ENCODE data around the gene LRMDA. TPM values are rescaled to one million over a fixed set of nuclear protein-coding genes. Genes with fewer than 3 reads are reported as not detected.

The LRMDA gene
- total RNA-seq, 1 donor from 2014 or later, result 29.9 TPM

GRCh38 chr10:75508814-75509306 lies 77.4 kb downstream of the LRMDA start:
- Histone ChIP-seq H3K36me3 (no peaks in the 10 kb centered on the region), H3K27ac (no peak overlapping the region), H3K9me3 (no peaks in the 10 kb centered on the region), H3K4me3 (no peak overlapping the region), H3K27me3 (ENCODE audit: low read depth) (no peaks in the 10 kb centered on the region), H3K4me1 (peaks cover 36% of the 10 kb centered on the region)
- no peak for ATAC-seq
- intact Hi-C loops (cut with DNase I), result no loop called here
- DNase-seq, result no peak
- TF ChIP-seq CTCF (IDR thresholded peaks at IDR 0.05), result no peak

GRCh38 chr10:75509706-75510105 lies 78.3 kb downstream of the LRMDA start:
- no peak overlapping the region for H3K4me3 ChIP-seq
- H3K27me3 ChIP-seq (ENCODE audit: low read depth), result no peaks in the 10 kb centered on the region
- H3K36me3 ChIP-seq, result no peaks in the 10 kb centered on the region
- TF ChIP-seq CTCF (IDR thresholded peaks at IDR 0.05), result no peak
- peaks cover 38% of the 10 kb centered on the region for H3K4me1 ChIP-seq
- DNase-seq, result no peak
- H3K9me3 ChIP-seq, result no peaks in the 10 kb centered on the region
- intact Hi-C loops (cut with DNase I), result no loop called here
- no peak overlapping the region for H3K27ac ChIP-seq
- ATAC-seq, result no peak

- no peaks in the 10 kb centered on the region for H3K9me3 ChIP-seq
- H3K36me3 ChIP-seq, result no peaks in the 10 kb centered on the region
- no peak overlapping the region for H3K27ac ChIP-seq
- H3K4me3 ChIP-seq, result no peak overlapping the region
- DNase-seq (no peak), ATAC-seq (no peak)
- H3K27me3 ChIP-seq (ENCODE audit: low read depth), result no peaks in the 10 kb centered on the region
- TF ChIP-seq CTCF (IDR thresholded peaks at IDR 0.05), result no peak
- H3K4me1 ChIP-seq, result peaks cover 38% of the 10 kb centered on the region
- intact Hi-C loops (cut with DNase I), result no loop called here
Measured at GRCh38 chr10:75511011-75511410, 79.6 kb downstream of the LRMDA start.

GRCh38 chr10:75512203-75512933 lies 80.9 kb downstream of the LRMDA start:
- H3K4me3 ChIP-seq, result no peak overlapping the region
- intact Hi-C loops (cut with DNase I), result no loop called here
- ATAC-seq (peak; percentile 67 to 81), DNase-seq (peak; percentile 47)
- no peaks in the 10 kb centered on the region for H3K36me3 ChIP-seq
- peaks cover 35% of the 10 kb centered on the region for H3K4me1 ChIP-seq
- H3K9me3 ChIP-seq, result no peaks in the 10 kb centered on the region
- TF ChIP-seq CTCF (IDR thresholded peaks at IDR 0.05), result no peak
- H3K27ac ChIP-seq, result no peak overlapping the region
- no peaks in the 10 kb centered on the region for H3K27me3 ChIP-seq (ENCODE audit: low read depth)

- Histone ChIP-seq H3K9me3 (no peaks in the 10 kb centered on the region), H3K4me3 (no peak overlapping the region), H3K4me1 (peaks cover 25% of the 10 kb centered on the region), H3K27me3 (ENCODE audit: low read depth) (no peaks in the 10 kb centered on the region), H3K27ac (no peak overlapping the region), H3K36me3 (no peaks in the 10 kb centered on the region)
- intact Hi-C loops (cut with DNase I), result no loop called here
- no peak for DNase-seq
- ATAC-seq, result no peak
- TF ChIP-seq CTCF (IDR thresholded peaks at IDR 0.05), result no peak
Measured at GRCh38 chr10:75513292-75513885, 82.0 kb downstream of the LRMDA start.
